Measurements from ENCODE around the gene INTS4.
"Not testable (repeated sequence)": the region's sequence is repeated elsewhere in the genome, so short reads cannot be mapped to it uniquely, and the experiment has no call there.

Gene INTS4

DNA sequence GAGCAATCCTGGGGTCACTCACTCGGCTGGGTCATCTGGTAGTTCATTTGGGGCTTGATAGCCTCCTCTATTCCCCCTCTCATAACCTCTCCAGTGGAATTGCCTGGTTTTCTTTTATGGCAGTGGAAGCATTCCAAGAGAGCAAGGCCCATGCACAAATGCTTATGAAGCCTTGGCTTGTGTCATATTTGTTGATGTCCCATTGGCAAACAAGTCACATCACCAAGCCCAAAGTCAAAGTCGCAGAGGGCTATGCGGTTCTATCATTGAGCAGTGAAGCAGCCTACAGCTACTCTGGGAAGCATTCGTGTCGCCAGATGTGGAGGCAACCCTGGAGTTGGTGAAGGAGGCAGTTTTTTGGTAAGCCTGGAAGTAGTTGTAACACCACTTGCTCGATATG is 16.3 kb upstream of the INTS4 start:
- TF ChIP-seq, protein P1, sequence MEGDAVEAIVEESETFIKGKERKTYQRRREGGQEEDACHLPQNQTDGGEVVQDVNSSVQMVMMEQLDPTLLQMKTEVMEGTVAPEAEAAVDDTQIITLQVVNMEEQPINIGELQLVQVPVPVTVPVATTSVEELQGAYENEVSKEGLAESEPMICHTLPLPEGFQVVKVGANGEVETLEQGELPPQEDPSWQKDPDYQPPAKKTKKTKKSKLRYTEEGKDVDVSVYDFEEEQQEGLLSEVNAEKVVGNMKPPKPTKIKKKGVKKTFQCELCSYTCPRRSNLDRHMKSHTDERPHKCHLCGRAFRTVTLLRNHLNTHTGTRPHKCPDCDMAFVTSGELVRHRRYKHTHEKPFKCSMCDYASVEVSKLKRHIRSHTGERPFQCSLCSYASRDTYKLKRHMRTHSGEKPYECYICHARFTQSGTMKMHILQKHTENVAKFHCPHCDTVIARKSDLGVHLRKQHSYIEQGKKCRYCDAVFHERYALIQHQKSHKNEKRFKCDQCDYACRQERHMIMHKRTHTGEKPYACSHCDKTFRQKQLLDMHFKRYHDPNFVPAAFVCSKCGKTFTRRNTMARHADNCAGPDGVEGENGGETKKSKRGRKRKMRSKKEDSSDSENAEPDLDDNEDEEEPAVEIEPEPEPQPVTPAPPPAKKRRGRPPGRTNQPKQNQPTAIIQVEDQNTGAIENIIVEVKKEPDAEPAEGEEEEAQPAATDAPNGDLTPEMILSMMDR (IDR thresholded peaks at IDR 0.05; ENCODE audit: control insufficient read depth, extremely low read depth, insufficient read depth), result no peak
- no peak for DNase-seq (ENCODE audit: low read depth)
- no peak overlapping the region for H3K4me3 ChIP-seq (ENCODE audit: low read depth, low read length)

DNA sequence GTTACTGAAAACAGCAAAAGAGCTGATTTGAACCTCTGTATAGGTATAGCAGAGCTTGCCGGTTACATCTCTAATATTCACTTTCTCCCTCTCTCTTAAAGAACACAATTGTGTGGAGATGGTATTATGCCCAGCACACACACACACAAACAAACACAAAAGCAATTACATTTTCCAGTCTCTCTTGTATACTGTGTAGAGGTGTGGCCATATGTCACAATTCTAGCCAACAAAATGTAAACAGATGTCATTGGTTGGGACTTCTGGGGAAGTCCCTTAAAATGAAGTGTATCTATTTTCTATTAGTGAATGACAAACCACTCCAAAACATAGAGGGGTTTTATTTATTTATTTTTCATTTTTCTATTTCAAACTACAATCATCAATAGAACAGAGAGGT is 15.8 kb upstream of the INTS4 start:
- DNase-seq (ENCODE audit: low read depth), result no peak
- H3K4me3 ChIP-seq (ENCODE audit: low read depth, low read length), result no peak overlapping the region

DNA sequence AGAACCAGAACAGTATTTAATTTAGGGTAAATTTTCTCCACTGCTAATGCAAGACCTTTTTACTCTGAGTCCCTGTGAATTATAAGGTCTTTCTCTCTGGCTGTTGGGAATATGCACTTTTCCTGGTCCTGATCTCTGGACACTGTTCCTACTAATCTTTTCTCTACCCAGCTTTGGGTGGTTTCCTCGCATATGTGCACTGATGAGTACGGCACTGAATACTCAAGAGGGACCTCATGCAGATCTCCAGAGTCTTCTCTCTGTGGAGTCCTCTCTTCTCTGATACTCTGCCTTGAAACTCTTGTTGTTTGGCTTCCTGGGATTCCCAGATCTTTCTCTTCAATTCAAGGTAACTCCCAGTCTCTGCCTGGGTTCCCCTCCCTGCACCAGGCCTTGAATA is 14.6 kb upstream of the INTS4 start:
- DNase-seq (ENCODE audit: low read depth), result no peak
- TF ChIP-seq, protein P1 (IDR thresholded peaks at IDR 0.05; ENCODE audit: control insufficient read depth, extremely low read depth, insufficient read depth), result no peak
- H3K4me3 ChIP-seq (ENCODE audit: low read depth, low read length), result no peak overlapping the region

More for the DNA sequence above, 15.8 kb upstream of the INTS4 start:
- TF ChIP-seq, protein P1 (IDR thresholded peaks at IDR 0.05; ENCODE audit: control insufficient read depth, extremely low read depth, insufficient read depth), result no peak

DNA sequence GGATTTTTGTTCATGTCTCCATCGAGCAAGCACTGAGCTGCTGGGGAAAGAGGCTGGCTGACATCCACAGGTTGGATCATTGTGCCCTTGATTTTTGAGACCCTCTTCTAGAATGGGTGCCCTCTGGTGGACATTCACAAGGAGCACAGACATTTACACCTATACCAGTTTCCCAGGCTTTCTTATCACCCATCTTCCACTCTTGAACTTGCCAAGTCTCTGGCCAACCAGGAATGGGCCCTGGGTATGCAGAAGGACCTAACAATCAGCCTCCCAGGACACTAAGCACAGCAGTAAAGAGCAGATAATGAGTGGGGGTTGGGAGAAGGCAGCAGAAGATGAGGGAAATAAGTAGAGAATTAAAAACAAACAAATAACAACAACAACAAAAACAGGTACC is 5.7 kb upstream of the INTS4 start:
- no peak overlapping the region for H3K4me3 ChIP-seq (ENCODE audit: low read depth, low read length)
- TF ChIP-seq, protein P1 (IDR thresholded peaks at IDR 0.05; ENCODE audit: control insufficient read depth, extremely low read depth, insufficient read depth), result peak; percentile 62
- DNase-seq (ENCODE audit: low read depth), result peak; percentile 79

DNA sequence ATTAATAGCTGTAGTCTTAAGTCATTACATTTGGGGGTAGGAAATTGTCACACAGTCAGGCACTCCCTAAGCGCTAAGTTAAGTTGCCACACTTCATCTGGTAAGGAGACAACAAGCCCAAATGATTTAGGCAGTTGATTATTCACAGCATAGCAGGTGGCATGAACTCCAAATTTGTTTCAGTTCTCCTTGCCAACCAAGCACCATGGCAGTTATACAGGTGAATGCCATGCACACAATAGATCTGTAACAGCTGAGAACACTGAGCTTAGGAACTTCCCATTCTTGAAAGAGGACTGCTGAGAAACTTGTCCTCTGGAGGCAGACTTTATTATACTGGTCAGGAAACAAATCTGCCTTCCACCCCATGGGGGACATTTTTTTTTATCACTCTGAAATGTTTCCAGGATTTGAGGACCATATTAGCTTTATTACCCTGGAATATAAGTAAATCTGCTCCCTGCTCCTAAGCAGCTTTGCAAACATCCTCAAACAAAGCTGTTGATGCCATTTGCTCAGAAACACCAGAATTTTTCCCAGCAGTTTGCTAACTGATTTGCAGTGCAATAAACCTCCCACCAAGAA is 5.1 kb upstream of the INTS4 start:
- no peak overlapping the region for H3K4me3 ChIP-seq (ENCODE audit: low read depth, low read length)
- TF ChIP-seq, protein P1 (IDR thresholded peaks at IDR 0.05; ENCODE audit: control insufficient read depth, extremely low read depth, insufficient read depth), result no peak
- no peak for DNase-seq (ENCODE audit: low read depth)

DNA sequence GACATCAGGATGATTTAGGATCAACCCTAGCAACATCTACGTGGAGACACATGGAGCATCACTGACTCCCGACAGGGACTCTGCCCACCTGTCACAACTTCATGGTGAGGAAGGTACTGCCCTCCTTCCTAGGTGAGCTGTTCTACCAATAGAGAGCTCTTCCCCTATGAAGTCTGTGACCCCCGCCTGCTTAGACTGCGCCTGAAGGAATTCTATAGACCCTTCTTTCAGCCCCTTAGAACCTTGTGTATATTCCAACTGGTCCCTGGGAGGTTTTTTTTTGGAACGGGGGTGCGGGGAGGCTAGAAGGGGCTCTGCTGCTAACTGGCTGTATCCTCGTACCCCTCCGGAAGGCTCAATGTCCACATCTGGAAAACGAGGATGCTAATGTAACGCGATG is 566 bp downstream of the INTS4 start:
- TF ChIP-seq, protein P1 (IDR thresholded peaks at IDR 0.05; ENCODE audit: control insufficient read depth, extremely low read depth, insufficient read depth), result no peak
- DNase-seq (ENCODE audit: low read depth), result no peak
- peak overlapping the region; percentile 87 for H3K4me3 ChIP-seq (ENCODE audit: low read depth, low read length)

DNA sequence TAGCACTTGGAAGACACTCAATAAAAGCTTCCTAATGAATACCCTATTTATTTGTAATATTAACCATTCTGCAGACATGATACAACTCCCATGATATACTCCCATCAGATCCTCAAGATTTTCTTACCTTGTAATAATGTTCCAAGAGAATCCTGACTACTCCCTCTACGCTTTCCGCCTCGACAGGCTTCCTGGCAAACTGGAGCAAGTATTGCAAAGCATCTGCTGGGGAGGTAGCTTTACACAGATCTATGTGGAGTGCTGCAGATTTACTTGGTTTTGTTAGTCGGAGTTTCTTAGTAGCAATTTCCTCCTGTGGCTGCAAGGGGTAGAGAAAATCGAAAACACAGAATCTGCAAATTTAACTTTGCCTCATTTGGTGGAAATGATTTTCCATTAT is 3.5 kb downstream of the INTS4 start:
- no peak for DNase-seq (ENCODE audit: low read depth)
- H3K4me3 ChIP-seq (ENCODE audit: low read depth, low read length), result no peak overlapping the region
- TF ChIP-seq, protein P1 (IDR thresholded peaks at IDR 0.05; ENCODE audit: control insufficient read depth, extremely low read depth, insufficient read depth), result no peak

DNA sequence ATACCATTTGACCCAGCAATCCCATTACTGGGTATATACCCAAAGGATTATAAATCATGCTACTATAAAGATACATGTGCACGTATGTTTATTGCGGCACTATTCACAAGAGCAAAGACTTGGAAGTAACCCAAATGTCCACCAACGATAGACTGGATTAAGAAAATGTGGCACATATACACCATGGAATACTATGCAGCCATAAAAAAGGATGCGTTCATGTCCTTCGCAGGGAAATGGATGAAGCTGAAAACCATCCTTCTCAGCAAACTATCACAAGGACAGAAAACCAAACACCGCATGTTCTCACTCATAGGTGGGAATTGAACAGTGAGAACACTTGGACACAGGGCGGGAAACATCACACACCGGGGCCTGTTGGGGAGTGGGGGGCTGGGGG is 8.0 kb downstream of the INTS4 start:
- DNase-seq (ENCODE audit: low read depth); H3K4me3 ChIP-seq (ENCODE audit: low read depth, low read length): not testable (repeated sequence)
